Fibroblast of lung (primary cell): ENCODE data around the gene ZNF618.

ENCODE experiments used
- CTCF ChIP-seq, 2 donors: IDR thresholded peaks in 1 of 2; conservative IDR thresholded peaks in 1 of 2; 1 replicate in 1 of 2; 2 replicates in 1 of 2; pipeline ENCODE4 v1.5.1; 2011 to 2012; ENCODE audit warnings: low read length in 2 of 2, control low read depth in 1 of 2, inconsistent platforms in 1 of 2, low read depth in 1 of 2, mild to moderate bottlenecking in 1 of 2
- EZH2 ChIP-seq: IDR thresholded peaks from 2 replicates; pipeline ENCODE4 v1.5.1; 2012; ENCODE audit warnings: low read length, control low read depth, mild to moderate bottlenecking; ENCODE audit errors: missing control alignments

GRCh38 chr9:113932906-113933584 is 56.9 kb downstream of the ZNF618 start:
- TF ChIP-seq CTCF (conservative IDR thresholded peaks at IDR 0.05 in 1 of 2, IDR thresholded peaks at IDR 0.05 in 1 of 2; ENCODE audit: low read depth in 1 of 2, low read length in 2 of 2) (no peak), EZH2 (no peak)
